Measurements from ENCODE around the gene HSPBAP1. TPM values are rescaled to one million over a fixed set of nuclear protein-coding genes. Genes with fewer than 3 reads are reported as not detected.

The HSPBAP1 gene
- total and polyA plus RNA-seq, 9 of the 15 experiments (the other 6 are each of a cell fraction or from before 2014, with no cell fraction given): 2.1 to 4.5 (median 3.4) TPM

DNA sequence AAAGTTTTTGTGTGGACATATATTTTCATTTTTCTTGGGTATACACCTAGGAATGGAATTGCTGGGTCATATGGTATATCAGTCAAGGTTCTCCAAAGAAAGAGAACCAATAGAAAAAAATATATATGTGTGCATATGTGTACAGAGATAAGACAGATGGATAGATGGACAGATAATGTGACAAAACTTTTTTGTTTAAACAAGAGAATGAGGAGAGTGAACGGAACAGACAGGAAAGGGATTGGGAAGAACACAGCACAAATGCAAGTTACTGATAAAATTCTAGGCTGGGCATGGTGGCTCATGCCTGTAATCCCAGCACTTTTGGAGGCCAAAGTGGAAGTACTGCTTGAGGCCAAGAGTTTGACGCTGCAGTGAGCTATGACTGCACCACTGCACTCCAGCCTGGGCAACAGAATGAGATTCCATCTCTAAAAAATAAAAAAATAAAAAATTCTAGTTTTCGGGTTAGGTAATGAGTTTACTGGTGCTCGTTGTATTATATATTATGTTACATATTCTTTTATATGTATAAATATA is 50.0 kb downstream of the HSPBAP1 start (continued):
- TF ChIP-seq, protein P1, sequence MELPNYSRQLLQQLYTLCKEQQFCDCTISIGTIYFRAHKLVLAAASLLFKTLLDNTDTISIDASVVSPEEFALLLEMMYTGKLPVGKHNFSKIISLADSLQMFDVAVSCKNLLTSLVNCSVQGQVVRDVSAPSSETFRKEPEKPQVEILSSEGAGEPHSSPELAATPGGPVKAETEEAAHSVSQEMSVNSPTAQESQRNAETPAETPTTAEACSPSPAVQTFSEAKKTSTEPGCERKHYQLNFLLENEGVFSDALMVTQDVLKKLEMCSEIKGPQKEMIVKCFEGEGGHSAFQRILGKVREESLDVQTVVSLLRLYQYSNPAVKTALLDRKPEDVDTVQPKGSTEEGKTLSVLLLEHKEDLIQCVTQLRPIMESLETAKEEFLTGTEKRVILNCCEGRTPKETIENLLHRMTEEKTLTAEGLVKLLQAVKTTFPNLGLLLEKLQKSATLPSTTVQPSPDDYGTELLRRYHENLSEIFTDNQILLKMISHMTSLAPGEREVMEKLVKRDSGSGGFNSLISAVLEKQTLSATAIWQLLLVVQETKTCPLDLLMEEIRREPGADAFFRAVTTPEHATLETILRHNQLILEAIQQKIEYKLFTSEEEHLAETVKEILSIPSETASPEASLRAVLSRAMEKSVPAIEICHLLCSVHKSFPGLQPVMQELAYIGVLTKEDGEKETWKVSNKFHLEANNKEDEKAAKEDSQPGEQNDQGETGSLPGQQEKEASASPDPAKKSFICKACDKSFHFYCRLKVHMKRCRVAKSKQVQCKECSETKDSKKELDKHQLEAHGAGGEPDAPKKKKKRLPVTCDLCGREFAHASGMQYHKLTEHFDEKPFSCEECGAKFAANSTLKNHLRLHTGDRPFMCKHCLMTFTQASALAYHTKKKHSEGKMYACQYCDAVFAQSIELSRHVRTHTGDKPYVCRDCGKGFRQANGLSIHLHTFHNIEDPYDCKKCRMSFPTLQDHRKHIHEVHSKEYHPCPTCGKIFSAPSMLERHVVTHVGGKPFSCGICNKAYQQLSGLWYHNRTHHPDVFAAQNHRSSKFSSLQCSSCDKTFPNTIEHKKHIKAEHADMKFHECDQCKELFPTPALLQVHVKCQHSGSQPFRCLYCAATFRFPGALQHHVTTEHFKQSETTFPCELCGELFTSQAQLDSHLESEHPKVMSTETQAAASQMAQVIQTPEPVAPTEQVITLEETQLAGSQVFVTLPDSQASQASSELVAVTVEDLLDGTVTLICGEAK (IDR thresholded peaks at IDR 0.05): 0 out of 2 replicates have a peak, but pooled peaks have one; percentile 22
- TF ChIP-seq, protein P1 (CRISPR knock-in tag; IDR thresholded peaks at IDR 0.05): no peak
- TF ChIP-seq MTA2 (IDR thresholded peaks at IDR 0.05; ENCODE audit: low read depth) (peak; percentile 55), FOXM1 (IDR thresholded peaks at IDR 0.05; ENCODE audit: low read depth) (peak; percentile 21; the same call in 1 of the 2 replicates), FOXM1 (CRISPR knock-in tag; IDR thresholded peaks at IDR 0.05; ENCODE audit: low read depth) (no peak), ADNP (tag; IDR thresholded peaks at IDR 0.05) (peak; percentile 27; the same call in 1 of the 2 replicates), ZEB2 (IDR thresholded peaks at IDR 0.05) (no peak), EP300 (IDR thresholded peaks at IDR 0.05; ENCODE audit: low read length) (peak; percentile 15; the same call in 1 of the 2 replicates), TCF3 (CRISPR knock-in tag; IDR thresholded peaks at IDR 0.05) (peak; percentile 50), HNRNPK (IDR thresholded peaks at IDR 0.05; ENCODE audit: low read depth, low read length, poor library complexity, severe bottlenecking) (no peak), SREBF2 (CRISPR knock-in tag; IDR thresholded peaks at IDR 0.05) (no peak), DPF2 (IDR thresholded peaks at IDR 0.05) (0 out of 2 replicates have a peak, but pooled peaks have one; percentile 24), GATA2 (CRISPR knock-in tag; IDR thresholded peaks at IDR 0.05) (0 out of 2 replicates have a peak, but pooled peaks have one; percentile 16), TRIM24 (IDR thresholded peaks at IDR 0.05) (peak in 1 of 2 experiments; percentile 11; a peak in 1 of 4 replicates), SOX6 (IDR thresholded peaks at IDR 0.05) (peak; percentile 82; the same call in 1 of the 2 replicates), HDAC8 (tag; IDR thresholded peaks at IDR 0.05) (no peak), SMARCE1 (IDR thresholded peaks at IDR 0.05) (peak; percentile 27; the same call in 1 of the 2 replicates), ARID1B (IDR thresholded peaks at IDR 0.05) (peak; percentile 75), CBFA2T2 (conservative IDR thresholded peaks at IDR 0.05) (peak; percentile 54), TAL1 (IDR thresholded peaks at IDR 0.05) (peak; percentile 62)
